GM13976 (cell line): ENCODE measurements around the gene OPRM1.

Experiments
- DNase-seq: peaks from one replicate; pipeline ENCODE4 v3.0.0; 2012; ENCODE audit warnings: low spot score
- CTCF ChIP-seq: IDR thresholded peaks from 2 replicates; pipeline ENCODE4 v1.5.1; 2012; ENCODE audit warnings: borderline replicate concordance, mild to moderate bottlenecking; ENCODE audit not compliant: insufficient read depth; ENCODE audit errors: extremely low read depth, missing control alignments, control extremely low read depth
- in situ Hi-C: fragments of 300-500 bp; cut with MboI; formaldehyde crosslinking; loops from one replicate; pipeline ENCODE4 v1.12.0; 2022; ENCODE audit warnings: low sequenced_read_pairs, mixed read lengths, inconsistent platforms; ENCODE audit not compliant: unreplicated experiment

Gene OPRM1

DNA sequence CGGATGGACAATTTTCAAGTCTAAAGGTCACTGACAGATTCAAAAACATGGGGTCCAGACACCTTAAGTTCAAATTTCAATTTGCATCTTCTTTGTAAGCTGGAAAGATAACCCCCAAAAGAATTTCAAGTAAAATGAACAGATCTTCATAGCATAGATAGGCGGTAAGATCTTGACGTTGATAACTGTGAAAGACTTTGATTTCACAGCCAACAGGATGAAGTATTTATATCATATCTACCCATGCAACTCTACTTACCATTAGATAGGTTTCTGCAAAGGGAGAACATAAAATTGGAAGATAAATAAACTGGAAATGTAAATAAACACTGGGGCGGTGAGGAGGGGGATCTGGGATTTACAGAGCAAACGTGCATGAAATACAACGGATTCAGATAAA is 179.7 kb downstream of the OPRM1 start:
- no peak for TF ChIP-seq CTCF
- in situ Hi-C loops, result no loop called here
- no peak for DNase-seq

DNA sequence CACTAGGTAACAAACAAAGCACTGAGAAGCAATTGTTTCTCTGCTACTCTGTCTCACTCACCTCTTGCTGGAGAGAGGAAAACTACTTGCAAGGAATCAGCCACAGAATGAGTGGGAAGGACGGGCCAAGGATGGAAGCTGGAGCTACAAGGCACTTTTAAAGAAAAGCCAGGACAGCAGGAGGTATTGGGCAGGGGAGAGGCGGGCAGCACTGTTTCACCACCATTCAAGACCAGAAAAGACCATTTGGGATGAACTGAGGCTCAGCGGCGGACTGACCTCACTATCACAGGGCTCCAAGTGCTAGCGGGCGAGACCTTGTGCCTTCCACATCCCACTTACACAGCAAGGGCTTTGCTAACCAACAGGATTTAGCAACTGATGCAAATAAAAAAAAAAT is 180.2 kb downstream of the OPRM1 start:
- no peak for DNase-seq
- TF ChIP-seq CTCF, result no peak
- in situ Hi-C loops, result no loop called here

- DNase-seq, result no peak
- TF ChIP-seq CTCF, result no peak
- in situ Hi-C loops, result no loop called here
Measured at GRCh38 chr6:154222716-154223115, 183.7 kb downstream of the OPRM1 start.

GRCh38 chr6:154223296-154223695 is 184.3 kb downstream of the OPRM1 start:
- in situ Hi-C loops, result no loop called here
- no peak for TF ChIP-seq CTCF
- no peak for DNase-seq

- no peak for TF ChIP-seq CTCF
- DNase-seq, result no peak
- in situ Hi-C loops, result no loop called here
Measured at GRCh38 chr6:154226461-154226860, 187.4 kb downstream of the OPRM1 start.

- TF ChIP-seq CTCF, result no peak
- no peak for DNase-seq
- in situ Hi-C loops, result no loop called here
Measured at GRCh38 chr6:154227862-154228520, 189.0 kb downstream of the OPRM1 start.
